Karpas-422 (cell line): ENCODE data around the gene AKT3. TPM values are rescaled to one million over a fixed set of nuclear protein-coding genes. Genes with fewer than 3 reads are reported as not detected.

Experiments used
- DNase-seq: peaks from one replicate; pipeline ENCODE4 v3.0.0-alpha.2; 2015
- H2AFZ ChIP-seq: fragments of 200-600 bp; sonication (generic); 2 replicates; pipeline ENCODE4 v1.6.1; 2014; ENCODE audit warnings: antibody characterized with exemption, low read length, mixed read lengths
- H3K27ac ChIP-seq: fragments of 200-600 bp; sonication (generic); 2 replicates; pipeline ENCODE4 v1.5.1; 2014; ENCODE audit warnings: mild to moderate bottlenecking, low read length, moderate library complexity
- H3K27me3 ChIP-seq: fragments of 200-600 bp; sonication (generic); 2 replicates; pipeline ENCODE4 v1.6.1; 2014; ENCODE audit warnings: low read length, mixed read lengths
- H3K36me3 ChIP-seq: fragments of 200-600 bp; sonication (generic); 2 replicates; pipeline ENCODE4 v1.6.1; 2014; ENCODE audit warnings: low read length, mixed read lengths; ENCODE audit not compliant: insufficient read depth
- H3K4me1 ChIP-seq: fragments of 200-600 bp; sonication (generic); 2 replicates; pipeline ENCODE4 v1.6.1; 2014; ENCODE audit warnings: mild to moderate bottlenecking, low read length, mixed read lengths
- H3K4me2 ChIP-seq: fragments of 200-600 bp; sonication (generic); 2 replicates; pipeline ENCODE4 v1.6.1; 2014; ENCODE audit warnings: low read length, low read depth, mild to moderate bottlenecking; ENCODE audit not compliant: poor library complexity, severe bottlenecking
- H3K4me3 ChIP-seq: fragments of 200-600 bp; sonication (generic); 2 replicates; pipeline ENCODE4 v1.5.1; 2014; ENCODE audit warnings: mild to moderate bottlenecking, antibody characterized with exemption, low read length, mixed read lengths
- H3K79me2 ChIP-seq: fragments of 200-600 bp; sonication (generic); 2 replicates; pipeline ENCODE4 v1.6.1; 2014; ENCODE audit warnings: mild to moderate bottlenecking, low read length, mixed read lengths
- H3K9ac ChIP-seq: fragments of 200-600 bp; sonication (generic); 2 replicates; pipeline ENCODE4 v1.6.0; 2014; ENCODE audit warnings: low read length
- H3K9me2 ChIP-seq: fragments of 200-600 bp; sonication (generic), shearing (Covaris generic); replicated peaks from 2 replicates; pipeline ENCODE4 v1.6.0; 2014; ENCODE audit warnings: mild to moderate bottlenecking, low read length, moderate library complexity; ENCODE audit not compliant: insufficient read depth
- H3K9me3 ChIP-seq: fragments of 300-700, 200-600 bp; sonication (generic); 2 replicates; pipeline ENCODE4 v1.6.1; 2014; ENCODE audit warnings: low read length, mixed read lengths
- H4K20me1 ChIP-seq: fragments of 200-600 bp; sonication (generic); 2 replicates; pipeline ENCODE4 v1.6.1; 2014; ENCODE audit warnings: mild to moderate bottlenecking, antibody characterized with exemption, low read length, low read depth; ENCODE audit not compliant: insufficient read depth
- total RNA-seq: library from RNA; depleted of rRNA; stranded (reverse); fragments of >200 nt; shearing (Covaris generic); gene quantifications from 2 replicates; pipeline ENCODE4 v1.2.3, GENCODE V29; 2014; ENCODE audit warnings: low replicate concordance

AKT3 gene
- total RNA-seq, 1 experiment from 2014 or later: 0.11 TPM

- Histone ChIP-seq H3K9ac (no peak overlapping the region), H3K9me3 (no peaks in the 10 kb centered on the region), H3K4me2 (no peak overlapping the region), H3K27ac (no peak overlapping the region), H3K4me1 (peaks cover 10% of the 10 kb centered on the region), H3K9me2 (no peaks in the 10 kb centered on the region), H3K4me3 (no peak overlapping the region), H3K36me3 (no peaks in the 10 kb centered on the region), H4K20me1 (no peaks in the 10 kb centered on the region), H3K79me2 (no peaks in the 10 kb centered on the region), H3K27me3 (no peaks in the 10 kb centered on the region), H2AFZ (no peak overlapping the region)
- DNase-seq: no peak
Measured at GRCh38 chr1:243848165-243848857, 1.7 kb downstream of the AKT3 start.

- H3K9ac ChIP-seq: no peak overlapping the region
- H3K9me3 ChIP-seq: no peaks in the 10 kb centered on the region
- H3K27me3 ChIP-seq: no peaks in the 10 kb centered on the region
- DNase-seq: no peak
- H3K79me2 ChIP-seq: no peaks in the 10 kb centered on the region
- H3K4me3 ChIP-seq: no peak overlapping the region
- H4K20me1 ChIP-seq: no peaks in the 10 kb centered on the region
- no peak overlapping the region for H3K27ac ChIP-seq
- no peak overlapping the region for H3K4me2 ChIP-seq
- H3K9me2 ChIP-seq: no peaks in the 10 kb centered on the region
- no peaks in the 10 kb centered on the region for H3K36me3 ChIP-seq
- H2AFZ ChIP-seq: no peak overlapping the region
- H3K4me1 ChIP-seq: peaks cover 10% of the 10 kb centered on the region
Measured at GRCh38 chr1:243846761-243847160, 3.3 kb downstream of the AKT3 start.

GRCh38 chr1:243845888-243846287 lies 4.2 kb downstream of the AKT3 start:
- no peak overlapping the region for H3K4me3 ChIP-seq
- H3K79me2 ChIP-seq: no peaks in the 10 kb centered on the region
- H4K20me1 ChIP-seq: no peaks in the 10 kb centered on the region
- no peak overlapping the region for H2AFZ ChIP-seq
- no peak overlapping the region for H3K27ac ChIP-seq
- H3K27me3 ChIP-seq: no peaks in the 10 kb centered on the region
- H3K4me2 ChIP-seq: no peak overlapping the region
- no peak for DNase-seq
- H3K9ac ChIP-seq: no peak overlapping the region
- H3K9me2 ChIP-seq: no peaks in the 10 kb centered on the region
- H3K36me3 ChIP-seq: no peaks in the 10 kb centered on the region
- H3K4me1 ChIP-seq: peaks cover 5% of the 10 kb centered on the region
- H3K9me3 ChIP-seq: no peaks in the 10 kb centered on the region

DNA sequence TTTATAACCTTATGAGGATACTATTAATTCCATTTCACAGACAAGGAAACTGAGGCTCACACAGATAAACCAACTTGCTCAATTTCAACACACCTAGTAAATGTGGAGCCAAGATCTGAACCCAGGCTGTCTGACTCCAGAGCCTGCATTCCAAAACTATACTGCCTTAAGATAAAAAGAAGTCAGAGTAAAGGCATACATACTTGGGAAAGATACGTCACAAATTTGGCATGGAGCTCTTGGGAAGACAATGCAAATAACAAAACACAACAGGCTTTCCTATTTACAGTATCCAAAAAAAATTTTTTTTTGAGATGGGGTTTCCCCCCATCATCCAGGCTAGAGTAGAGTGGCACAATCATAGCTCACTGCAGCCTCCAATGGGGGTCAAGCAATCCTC lies 5.9 kb downstream of the AKT3 start:
- no peaks in the 10 kb centered on the region for H3K79me2 ChIP-seq
- no peak overlapping the region for H3K27ac ChIP-seq
- H3K4me2 ChIP-seq: no peak overlapping the region
- no peaks in the 10 kb centered on the region for H3K9me2 ChIP-seq
- no peaks in the 10 kb centered on the region for H4K20me1 ChIP-seq
- no peak for DNase-seq
- H3K9ac ChIP-seq: no peak overlapping the region
- no peak overlapping the region for H2AFZ ChIP-seq
- no peaks in the 10 kb centered on the region for H3K27me3 ChIP-seq
- no peaks in the 10 kb centered on the region for H3K36me3 ChIP-seq
- no peak overlapping the region for H3K4me3 ChIP-seq
- no peaks in the 10 kb centered on the region for H3K9me3 ChIP-seq
- no peaks in the 10 kb centered on the region for H3K4me1 ChIP-seq

GRCh38 chr1:243842978-243843511 lies 7.0 kb downstream of the AKT3 start:
- Histone ChIP-seq H3K9ac (no peak overlapping the region), H4K20me1 (no peaks in the 10 kb centered on the region), H3K36me3 (no peaks in the 10 kb centered on the region), H3K79me2 (no peaks in the 10 kb centered on the region), H3K4me2 (no peak overlapping the region), H3K9me3 (no peaks in the 10 kb centered on the region), H3K4me3 (no peak overlapping the region), H2AFZ (no peak overlapping the region), H3K4me1 (no peaks in the 10 kb centered on the region), H3K27ac (no peak overlapping the region), H3K27me3 (no peaks in the 10 kb centered on the region), H3K9me2 (no peaks in the 10 kb centered on the region)
- no peak for DNase-seq

DNA sequence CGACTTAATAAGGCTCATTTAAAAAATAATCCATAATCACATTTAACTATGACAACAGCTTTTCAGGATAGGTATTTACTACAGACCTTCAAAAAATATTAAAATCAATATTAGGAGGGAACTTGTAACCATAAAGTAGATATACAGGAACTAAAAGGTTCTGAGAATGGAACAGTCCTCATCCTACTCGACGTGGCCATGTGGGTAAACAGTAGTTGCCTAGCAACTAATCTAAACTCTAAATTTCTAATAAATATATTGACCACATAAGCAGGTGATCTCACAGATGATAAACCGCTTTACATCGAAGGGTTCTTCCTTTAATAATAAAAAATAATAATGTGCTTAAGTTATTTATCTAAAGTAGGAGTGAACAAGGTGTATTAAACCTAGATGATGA lies 7.9 kb downstream of the AKT3 start:
- Histone ChIP-seq H3K9me2 (no peaks in the 10 kb centered on the region), H3K79me2 (no peaks in the 10 kb centered on the region), H3K27ac (no peak overlapping the region), H3K9me3 (no peaks in the 10 kb centered on the region), H3K9ac (no peak overlapping the region), H3K36me3 (no peaks in the 10 kb centered on the region), H3K4me1 (no peaks in the 10 kb centered on the region), H2AFZ (no peak overlapping the region), H3K4me2 (no peak overlapping the region), H3K4me3 (no peak overlapping the region), H3K27me3 (no peaks in the 10 kb centered on the region), H4K20me1 (no peaks in the 10 kb centered on the region)
- no peak for DNase-seq

DNA sequence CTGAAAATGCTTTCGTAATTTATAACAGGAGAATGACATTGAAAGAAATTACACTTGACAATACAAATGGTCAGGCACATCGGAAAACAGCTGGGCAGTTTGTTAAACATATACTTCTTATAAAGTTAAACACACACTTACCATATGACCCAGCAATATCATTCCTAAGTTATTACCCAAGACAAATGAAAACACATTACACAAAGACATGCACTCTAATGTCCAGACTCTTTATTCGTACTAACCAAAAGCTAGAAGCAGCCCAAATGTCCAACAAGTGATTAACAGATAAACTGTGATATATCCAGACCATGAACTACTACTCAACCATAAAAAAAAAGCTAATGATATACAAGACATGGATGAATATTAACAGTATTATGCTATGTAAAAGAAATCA lies 8.5 kb downstream of the AKT3 start:
- Histone ChIP-seq H3K36me3 (no peaks in the 10 kb centered on the region), H3K27ac (no peak overlapping the region), H2AFZ (no peak overlapping the region), H3K4me1 (no peaks in the 10 kb centered on the region), H3K4me2 (no peak overlapping the region), H3K79me2 (no peaks in the 10 kb centered on the region), H3K9ac (no peak overlapping the region), H3K9me3 (no peaks in the 10 kb centered on the region), H3K27me3 (no peaks in the 10 kb centered on the region), H3K4me3 (no peak overlapping the region), H4K20me1 (no peaks in the 10 kb centered on the region), H3K9me2 (no peaks in the 10 kb centered on the region)
- DNase-seq: no peak

DNA sequence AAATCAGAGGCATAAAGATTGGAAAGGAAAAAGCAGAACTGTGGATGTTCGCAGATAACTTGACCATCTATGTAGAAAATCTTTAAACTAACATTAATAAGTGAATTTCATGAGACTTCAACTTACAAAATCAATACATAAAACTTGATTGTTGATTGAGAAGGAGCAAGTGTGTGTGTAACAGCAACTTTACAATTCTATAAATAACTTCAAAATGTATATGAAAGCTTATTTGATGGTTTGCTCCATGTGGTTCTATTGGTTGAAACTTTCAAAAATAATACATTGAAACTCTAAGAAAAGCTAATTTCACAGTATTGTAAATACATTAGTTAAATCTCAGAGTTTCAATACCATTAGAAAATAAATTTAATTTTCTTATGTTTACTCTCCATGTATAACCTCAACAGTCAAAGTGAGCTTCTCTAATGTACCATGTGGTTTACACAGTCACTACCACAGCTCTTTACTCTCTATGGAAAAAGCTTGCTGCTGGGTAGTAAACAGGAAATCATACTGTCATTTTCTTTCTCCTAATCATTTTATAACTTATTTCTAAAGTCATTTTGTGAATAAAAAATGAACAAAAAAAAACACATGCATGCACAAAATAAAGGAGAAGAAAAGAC lies 12.0 kb downstream of the AKT3 start:
- H3K4me3 ChIP-seq: no peak overlapping the region
- no peak overlapping the region for H3K27ac ChIP-seq
- no peaks in the 10 kb centered on the region for H3K27me3 ChIP-seq
- no peak overlapping the region for H2AFZ ChIP-seq
- no peaks in the 10 kb centered on the region for H3K36me3 ChIP-seq
- no peaks in the 10 kb centered on the region for H3K79me2 ChIP-seq
- H3K9me2 ChIP-seq: no peaks in the 10 kb centered on the region
- H3K9ac ChIP-seq: no peak overlapping the region
- DNase-seq: no peak
- no peaks in the 10 kb centered on the region for H3K4me1 ChIP-seq
- H3K9me3 ChIP-seq: no peaks in the 10 kb centered on the region
- H4K20me1 ChIP-seq: no peaks in the 10 kb centered on the region
- no peak overlapping the region for H3K4me2 ChIP-seq
